ENCODE measurements around the gene ZAR1. TPM values are rescaled to one million over a fixed set of nuclear protein-coding genes. Genes with fewer than 3 reads are reported as not detected.

The ZAR1 gene
- total RNA-seq, 2 experiments from 2014 or later: not detected

- POLR2A ChIA-PET: no interaction called here
- no peak for ATAC-seq (ENCODE audit: low read depth)
Observed at GRCh38 chr4:48498895-48499294, 8.8 kb downstream of the ZAR1 start.

GRCh38 chr4:48499551-48500066, 9.6 kb downstream of the ZAR1 start:
- Mint-ChIP-seq H3K9me3 (no peaks in the 10 kb centered on the region), H3K4me3 (no peak overlapping the region), H3K27ac (no peak overlapping the region), H3K27me3 (no peaks in the 10 kb centered on the region), H3K4me1 (peaks cover 12% of the 10 kb centered on the region), H3K36me3 (peaks cover 31% of the 10 kb centered on the region)
- POLR2A ChIA-PET: no interaction called here
- ATAC-seq (ENCODE audit: low read depth): no peak
- DNase-seq: no peak

More at GRCh38 chr4:48498895-48499294, 8.8 kb downstream of the ZAR1 start:
- Mint-ChIP-seq H3K9me3 (no peaks in the 10 kb centered on the region), H3K4me3 (no peak overlapping the region), H3K36me3 (peaks cover 29% of the 10 kb centered on the region), H3K27me3 (no peaks in the 10 kb centered on the region), H3K4me1 (peaks cover 8% of the 10 kb centered on the region), H3K27ac (no peak overlapping the region)
- DNase-seq: no peak

- peaks cover 32% of the 10 kb centered on the region for H3K36me3 Mint-ChIP-seq
- POLR2A ChIA-PET: no interaction called here
- ATAC-seq (ENCODE audit: low read depth) (no peak), DNase-seq (no peak)
- no peak overlapping the region for H3K4me3 Mint-ChIP-seq
- H3K9me3 Mint-ChIP-seq: no peaks in the 10 kb centered on the region
- no peak overlapping the region for H3K27ac Mint-ChIP-seq
- peaks cover 12% of the 10 kb centered on the region for H3K4me1 Mint-ChIP-seq
- H3K27me3 Mint-ChIP-seq: no peaks in the 10 kb centered on the region
Observed at GRCh38 chr4:48503233-48504025, 13.4 kb downstream of the ZAR1 start.

- no peak for ATAC-seq (ENCODE audit: low read depth)
- no peak for DNase-seq
- Mint-ChIP-seq H3K9me3 (no peaks in the 10 kb centered on the region), H3K4me3 (no peak overlapping the region), H3K4me1 (peaks cover 11% of the 10 kb centered on the region), H3K27me3 (no peaks in the 10 kb centered on the region), H3K36me3 (peaks cover 29% of the 10 kb centered on the region), H3K27ac (no peak overlapping the region)
- POLR2A ChIA-PET: no interaction called here
Observed at GRCh38 chr4:48504026-48504330, 13.9 kb downstream of the ZAR1 start.

GRCh38 chr4:48504352-48504751, 14.3 kb downstream of the ZAR1 start:
- peaks cover 7% of the 10 kb centered on the region for H3K4me1 Mint-ChIP-seq
- POLR2A ChIA-PET: no interaction called here
- H3K4me3 Mint-ChIP-seq: no peak overlapping the region
- no peaks in the 10 kb centered on the region for H3K9me3 Mint-ChIP-seq
- H3K36me3 Mint-ChIP-seq: peaks cover 25% of the 10 kb centered on the region
- no peaks in the 10 kb centered on the region for H3K27me3 Mint-ChIP-seq
- no peak overlapping the region for H3K27ac Mint-ChIP-seq
- DNase-seq (no peak), ATAC-seq (ENCODE audit: low read depth) (no peak)

- H3K27ac Mint-ChIP-seq: no peak overlapping the region
- DNase-seq (no peak), ATAC-seq (ENCODE audit: low read depth) (no peak)
- peaks cover 25% of the 10 kb centered on the region for H3K36me3 Mint-ChIP-seq
- H3K4me3 Mint-ChIP-seq: no peak overlapping the region
- peaks cover 5% of the 10 kb centered on the region for H3K4me1 Mint-ChIP-seq
- H3K27me3 Mint-ChIP-seq: no peaks in the 10 kb centered on the region
- POLR2A ChIA-PET: no interaction called here
- no peaks in the 10 kb centered on the region for H3K9me3 Mint-ChIP-seq
Observed at GRCh38 chr4:48506716-48507115, 16.7 kb downstream of the ZAR1 start.

- no peaks in the 10 kb centered on the region for H3K27me3 Mint-ChIP-seq
Observed at GRCh38 chr4:48509543-48509942, 19.5 kb downstream of the ZAR1 start.

GRCh38 chr4:48518143-48518542, 28.1 kb downstream of the ZAR1 start:
- H3K36me3 Mint-ChIP-seq: peaks cover 43% of the 10 kb centered on the region
- POLR2A ChIA-PET: no interaction called here
- no peak overlapping the region for H3K27ac Mint-ChIP-seq
- ATAC-seq (ENCODE audit: low read depth): no peak
- no peak overlapping the region for H3K4me3 Mint-ChIP-seq
- H3K4me1 Mint-ChIP-seq: peaks cover 2% of the 10 kb centered on the region
- no peak for DNase-seq
- no peaks in the 10 kb centered on the region for H3K9me3 Mint-ChIP-seq
- H3K27me3 Mint-ChIP-seq: no peaks in the 10 kb centered on the region

More at GRCh38 chr4:48509543-48509942, 19.5 kb downstream of the ZAR1 start:
- peaks cover 29% of the 10 kb centered on the region for H3K36me3 Mint-ChIP-seq
- H3K9me3 Mint-ChIP-seq: no peaks in the 10 kb centered on the region
- no peak overlapping the region for H3K4me3 Mint-ChIP-seq
- H3K4me1 Mint-ChIP-seq: no peaks in the 10 kb centered on the region
- POLR2A ChIA-PET: no interaction called here
- no peak for DNase-seq
- ATAC-seq (ENCODE audit: low read depth): no peak
- H3K27ac Mint-ChIP-seq: no peak overlapping the region

GRCh38 chr4:48526406-48526805, 36.4 kb downstream of the ZAR1 start:
- Mint-ChIP-seq H3K9me3 (no peaks in the 10 kb centered on the region), H3K36me3 (peaks cover 50% of the 10 kb centered on the region), H3K4me3 (no peak overlapping the region), H3K27ac (no peak overlapping the region), H3K27me3 (no peaks in the 10 kb centered on the region), H3K4me1 (peaks cover 5% of the 10 kb centered on the region)
- ATAC-seq (ENCODE audit: low read depth) (no peak), DNase-seq (no peak)
- POLR2A ChIA-PET: no interaction called here

GRCh38 chr4:48538358-48538757, 48.3 kb downstream of the ZAR1 start:
- Mint-ChIP-seq H3K9me3 (no peaks in the 10 kb centered on the region), H3K36me3 (peaks cover 25% of the 10 kb centered on the region), H3K4me3 (no peak overlapping the region), H3K27me3 (no peaks in the 10 kb centered on the region), H3K4me1 (no peaks in the 10 kb centered on the region), H3K27ac (no peak overlapping the region)
- DNase-seq: no peak
- ATAC-seq (ENCODE audit: low read depth): no peak
- POLR2A ChIA-PET: no interaction called here

- Mint-ChIP-seq H3K9me3 (no peaks in the 10 kb centered on the region), H3K36me3 (peaks cover 28% of the 10 kb centered on the region), H3K4me3 (no peak overlapping the region), H3K4me1 (no peaks in the 10 kb centered on the region), H3K27ac (no peak overlapping the region), H3K27me3 (no peaks in the 10 kb centered on the region)
- POLR2A ChIA-PET: no interaction called here
- DNase-seq (no peak), ATAC-seq (ENCODE audit: low read depth) (no peak)
Observed at GRCh38 chr4:48539597-48539996, 49.5 kb downstream of the ZAR1 start.

GRCh38 chr4:48542888-48543287, 52.8 kb downstream of the ZAR1 start:
- DNase-seq (no peak), ATAC-seq (ENCODE audit: low read depth) (no peak)
- no peaks in the 10 kb centered on the region for H3K9me3 Mint-ChIP-seq
- POLR2A ChIA-PET: no interaction called here
- H3K36me3 Mint-ChIP-seq: peaks cover 27% of the 10 kb centered on the region
- H3K27me3 Mint-ChIP-seq: no peaks in the 10 kb centered on the region
- H3K4me3 Mint-ChIP-seq: no peak overlapping the region
- no peak overlapping the region for H3K27ac Mint-ChIP-seq
- H3K4me1 Mint-ChIP-seq: no peaks in the 10 kb centered on the region

- H3K4me1 Mint-ChIP-seq: no peaks in the 10 kb centered on the region
- no peaks in the 10 kb centered on the region for H3K27me3 Mint-ChIP-seq
- no peak overlapping the region for H3K27ac Mint-ChIP-seq
- DNase-seq (no peak), ATAC-seq (ENCODE audit: low read depth) (no peak)
- no peak overlapping the region for H3K4me3 Mint-ChIP-seq
- POLR2A ChIA-PET: no interaction called here
- peaks cover 29% of the 10 kb centered on the region for H3K36me3 Mint-ChIP-seq
- no peaks in the 10 kb centered on the region for H3K9me3 Mint-ChIP-seq
Observed at GRCh38 chr4:48543796-48544195, 53.7 kb downstream of the ZAR1 start.
